ENCODE results near the gene PLXDC2.

The PLXDC2 gene

GRCh38 chr10:20299034-20299736 lies 483.0 kb downstream of the PLXDC2 start:
- Histone ChIP-seq H3K36me3 (ENCODE audit: insufficient read depth, low read length) (no peaks in the 10 kb centered on the region), H3K79me2 (ENCODE audit: insufficient read depth, low read length) (no peaks in the 10 kb centered on the region), H3K4me2 (ENCODE audit: low read depth, low read length, poor library complexity, severe bottlenecking) (no peak overlapping the region), H3K4me3 (ENCODE audit: low read length, poor library complexity, severe bottlenecking) (no peak overlapping the region), H4K20me1 (ENCODE audit: insufficient read depth, low read length, poor library complexity, severe bottlenecking) (no peaks in the 10 kb centered on the region), H3K9me3 (ENCODE audit: insufficient read depth, low read depth, low read length) (peaks cover 2% of the 10 kb centered on the region; the same call in 1 of the 2 replicates), H2AFZ (ENCODE audit: low read length) (no peak overlapping the region), H3K9ac (ENCODE audit: low read depth, low read length, poor library complexity, severe bottlenecking) (no peak overlapping the region), H3K4me1 (ENCODE audit: insufficient read depth, low read length, poor library complexity, severe bottlenecking) (no peaks in the 10 kb centered on the region), H3K9me2 (replicated peaks; ENCODE audit: low read depth, low read length) (no peaks in the 10 kb centered on the region), H3F3A (ENCODE audit: low read depth) (no peaks in the 10 kb centered on the region), H3K27me3 (ENCODE audit: insufficient read depth, low read length, poor library complexity, severe bottlenecking) (no peaks in the 10 kb centered on the region)
- TF ChIP-seq EZH2phosphoT487 (IDR thresholded peaks at IDR 0.05; ENCODE audit: borderline replicate concordance) (no peak), CTCF (conservative IDR thresholded peaks at IDR 0.05; ENCODE audit: low read length) (no peak)

GRCh38 chr10:20300735-20301134 lies 484.5 kb downstream of the PLXDC2 start:
- Histone ChIP-seq H3K4me3 (ENCODE audit: low read length, poor library complexity, severe bottlenecking) (no peak overlapping the region), H3K27me3 (ENCODE audit: insufficient read depth, low read length, poor library complexity, severe bottlenecking) (no peaks in the 10 kb centered on the region), H3K9ac (ENCODE audit: low read depth, low read length, poor library complexity, severe bottlenecking) (no peak overlapping the region), H3K79me2 (ENCODE audit: insufficient read depth, low read length) (no peaks in the 10 kb centered on the region), H3K4me1 (ENCODE audit: insufficient read depth, low read length, poor library complexity, severe bottlenecking) (no peaks in the 10 kb centered on the region), H4K20me1 (ENCODE audit: insufficient read depth, low read length, poor library complexity, severe bottlenecking) (no peaks in the 10 kb centered on the region), H3K4me2 (ENCODE audit: low read depth, low read length, poor library complexity, severe bottlenecking) (no peak overlapping the region), H3K9me3 (ENCODE audit: insufficient read depth, low read depth, low read length) (peaks cover 2% of the 10 kb centered on the region; the same call in 1 of the 2 replicates), H3F3A (ENCODE audit: low read depth) (no peaks in the 10 kb centered on the region), H2AFZ (ENCODE audit: low read length) (no peak overlapping the region), H3K36me3 (ENCODE audit: insufficient read depth, low read length) (no peaks in the 10 kb centered on the region), H3K9me2 (replicated peaks; ENCODE audit: low read depth, low read length) (no peaks in the 10 kb centered on the region)
- TF ChIP-seq EZH2phosphoT487 (IDR thresholded peaks at IDR 0.05; ENCODE audit: borderline replicate concordance) (no peak), CTCF (conservative IDR thresholded peaks at IDR 0.05; ENCODE audit: low read length) (no peak)

- no peak overlapping the region for H2AFZ ChIP-seq (ENCODE audit: low read length)
- no peaks in the 10 kb centered on the region for H3K27me3 ChIP-seq (ENCODE audit: insufficient read depth, low read length, poor library complexity, severe bottlenecking)
- no peaks in the 10 kb centered on the region for H3F3A ChIP-seq (ENCODE audit: low read depth)
- H3K9ac ChIP-seq (ENCODE audit: low read depth, low read length, poor library complexity, severe bottlenecking) = no peak overlapping the region
- no peaks in the 10 kb centered on the region for H3K9me2 ChIP-seq (replicated peaks; ENCODE audit: low read depth, low read length)
- no peaks in the 10 kb centered on the region for H3K4me1 ChIP-seq (ENCODE audit: insufficient read depth, low read length, poor library complexity, severe bottlenecking)
- TF ChIP-seq CTCF (conservative IDR thresholded peaks at IDR 0.05; ENCODE audit: low read length) (no peak), EZH2phosphoT487 (IDR thresholded peaks at IDR 0.05; ENCODE audit: borderline replicate concordance) (no peak)
- H3K9me3 ChIP-seq (ENCODE audit: insufficient read depth, low read depth, low read length) = peaks cover 2% of the 10 kb centered on the region; the same call in 1 of the 2 replicates
- H3K36me3 ChIP-seq (ENCODE audit: insufficient read depth, low read length) = no peaks in the 10 kb centered on the region
- no peak overlapping the region for H3K4me3 ChIP-seq (ENCODE audit: low read length, poor library complexity, severe bottlenecking)
- no peaks in the 10 kb centered on the region for H3K79me2 ChIP-seq (ENCODE audit: insufficient read depth, low read length)
- no peaks in the 10 kb centered on the region for H4K20me1 ChIP-seq (ENCODE audit: insufficient read depth, low read length, poor library complexity, severe bottlenecking)
- no peak overlapping the region for H3K4me2 ChIP-seq (ENCODE audit: low read depth, low read length, poor library complexity, severe bottlenecking)
Observed at GRCh38 chr10:20302033-20302432, 485.8 kb downstream of the PLXDC2 start.

Data from Loucy (cell line).